Astrocyte (in vitro differentiated cells and primary cell): ENCODE results near the gene RGS11. TPM values are rescaled to one million over a fixed set of nuclear protein-coding genes. Genes with fewer than 3 reads are reported as not detected.
A peak's percentile ranks its signal among the peaks of the same experiment; 100 is the strongest.

ENCODE experiments used
- DNase-seq: peaks from one replicate; pipeline ENCODE4 v3.0.0-alpha.2; 2010; ENCODE audit warnings: low read depth
- FAIRE-seq: peaks from 2 replicates; lab custom pipeline; 2011; peaks lifted over from hg19 to GRCh38; lab: Jason Lieb, UNC
- H2AFZ ChIP-seq: 2 replicates; pipeline ENCODE4 v1.6.0; 2012; ENCODE audit warnings: low read depth, low read length, inconsistent platforms
- H3K27ac ChIP-seq: 2 replicates; pipeline ENCODE4 v1.5.1; 2011; ENCODE audit warnings: low read depth, low read length, inconsistent platforms
- H3K27me3 ChIP-seq: 2 replicates; pipeline ENCODE4 v1.6.0; 2011; ENCODE audit warnings: low read length, inconsistent platforms; ENCODE audit not compliant: insufficient read depth
- H3K36me3 ChIP-seq: 2 replicates; pipeline ENCODE4 v1.5.1; 2011; ENCODE audit warnings: low read length, inconsistent platforms; ENCODE audit not compliant: insufficient read depth
- H3K4me1 ChIP-seq: 2 replicates; pipeline ENCODE4 v1.5.1; 2011; ENCODE audit warnings: low read length, inconsistent platforms; ENCODE audit not compliant: insufficient read depth
- H3K4me2 ChIP-seq: 2 replicates; pipeline ENCODE4 v1.6.0; 2012; ENCODE audit warnings: low read length, inconsistent platforms
- H3K4me3 ChIP-seq: 2 replicates; pipeline ENCODE4 v1.5.1; 2011; ENCODE audit warnings: low read depth, mild to moderate bottlenecking, low read length, inconsistent platforms; ENCODE audit not compliant: insufficient read depth
- H3K79me2 ChIP-seq: 2 replicates; pipeline ENCODE4 v1.6.0; 2012; ENCODE audit warnings: mild to moderate bottlenecking, low read length, inconsistent platforms; ENCODE audit not compliant: insufficient read depth
- H3K9ac ChIP-seq: 2 replicates; pipeline ENCODE4 v1.6.0; 2012; ENCODE audit warnings: mild to moderate bottlenecking, low read length, inconsistent platforms
- H3K9me3 ChIP-seq: 2 replicates; pipeline ENCODE4 v1.5.1; 2012; ENCODE audit warnings: low read depth, mild to moderate bottlenecking, low read length, inconsistent platforms; ENCODE audit not compliant: insufficient read depth
- H4K20me1 ChIP-seq: 2 replicates; pipeline ENCODE4 v1.6.0; 2012; ENCODE audit warnings: low read length, inconsistent platforms; ENCODE audit not compliant: insufficient read depth
- H3K27ac Mint-ChIP-seq: one replicate; pipeline ENCODE4 v1.8.0; 2021; ENCODE audit warnings: mild to moderate bottlenecking, mixed read lengths; ENCODE audit not compliant: unreplicated experiment
- H3K27me3 Mint-ChIP-seq: one replicate; pipeline ENCODE4 v1.8.0; 2021; ENCODE audit warnings: low read depth, mixed read lengths; ENCODE audit not compliant: unreplicated experiment
- H3K36me3 Mint-ChIP-seq: one replicate; pipeline ENCODE4 v1.8.0; 2021; ENCODE audit warnings: low read depth, mixed read lengths; ENCODE audit not compliant: unreplicated experiment
- H3K4me1 Mint-ChIP-seq: one replicate; pipeline ENCODE4 v1.8.0; 2021; ENCODE audit warnings: low read depth, mixed read lengths; ENCODE audit not compliant: unreplicated experiment
- H3K4me3 Mint-ChIP-seq: one replicate; pipeline ENCODE4 v1.8.0; 2021; ENCODE audit warnings: mild to moderate bottlenecking, moderate library complexity, mixed read lengths; ENCODE audit not compliant: unreplicated experiment
- H3K9me3 Mint-ChIP-seq: one replicate; pipeline ENCODE4 v1.8.0; 2021; ENCODE audit warnings: mild to moderate bottlenecking, mixed read lengths; ENCODE audit not compliant: unreplicated experiment
- EZH2 ChIP-seq: IDR thresholded peaks from 2 replicates; pipeline ENCODE4 v1.6.1; 2012; ENCODE audit warnings: mild to moderate bottlenecking, low read length, inconsistent platforms; ENCODE audit not compliant: insufficient read depth
- total RNA-seq: library from RNA; stranded (reverse); gene quantifications from 2 replicates; pipeline ENCODE4 v1.2.1, GENCODE V29; 2021
- TF ChIP-seq, protein P1 (sequence below): IDR thresholded peaks from 2 replicates; pipeline ENCODE4 v1.5.1; 2011; ENCODE audit warnings: low read depth, mild to moderate bottlenecking, inconsistent platforms, low read length, moderate library complexity; ENCODE audit not compliant: insufficient read depth

RGS11 gene
- total RNA-seq, 1 donor from 2014 or later, result 2.7 TPM

DNA sequence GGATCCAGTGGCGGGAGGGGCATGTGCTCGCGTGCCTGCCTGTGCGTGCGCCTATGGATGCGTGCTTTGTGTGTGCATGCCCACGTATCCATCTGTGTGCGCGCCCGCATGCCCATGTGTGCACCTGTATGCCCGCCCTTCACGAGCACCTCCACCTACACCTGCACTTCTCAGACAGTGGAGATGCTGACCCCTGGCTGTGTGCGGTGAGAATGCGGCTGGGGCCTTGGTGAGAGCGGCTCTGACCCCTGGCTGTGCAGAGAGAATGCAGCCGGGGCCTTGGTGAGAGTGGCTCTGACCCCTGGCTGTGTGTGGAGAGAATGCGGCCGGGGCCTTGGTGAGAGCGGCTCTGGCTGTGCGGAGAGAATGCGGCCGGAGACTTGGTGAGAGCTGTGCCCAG is 42.9 kb upstream of the RGS11 start:
- Histone ChIP-seq H3K4me2 (no peak overlapping the region), H4K20me1 (peaks cover 83% of the 10 kb centered on the region), H3K4me3 (no peak overlapping the region), H3K36me3 (no peaks in the 10 kb centered on the region), H3K27me3 (no peaks in the 10 kb centered on the region), H3K9me3 (no peaks in the 10 kb centered on the region), H3K9ac (no peak overlapping the region), H2AFZ (no peak overlapping the region), H3K79me2 (peaks cover 50% of the 10 kb centered on the region), H3K4me1 (no peaks in the 10 kb centered on the region), H3K27ac (no peak overlapping the region)
- FAIRE-seq, result no peak
- Mint-ChIP-seq H3K4me1 (no peaks in the 10 kb centered on the region), H3K27ac (no peak overlapping the region), H3K27me3 (no peaks in the 10 kb centered on the region), H3K36me3 (peaks cover 8% of the 10 kb centered on the region), H3K9me3 (no peaks in the 10 kb centered on the region), H3K4me3 (no peak overlapping the region)
- no peak for DNase-seq
- no peak for TF ChIP-seq EZH2
- TF ChIP-seq, protein P1, sequence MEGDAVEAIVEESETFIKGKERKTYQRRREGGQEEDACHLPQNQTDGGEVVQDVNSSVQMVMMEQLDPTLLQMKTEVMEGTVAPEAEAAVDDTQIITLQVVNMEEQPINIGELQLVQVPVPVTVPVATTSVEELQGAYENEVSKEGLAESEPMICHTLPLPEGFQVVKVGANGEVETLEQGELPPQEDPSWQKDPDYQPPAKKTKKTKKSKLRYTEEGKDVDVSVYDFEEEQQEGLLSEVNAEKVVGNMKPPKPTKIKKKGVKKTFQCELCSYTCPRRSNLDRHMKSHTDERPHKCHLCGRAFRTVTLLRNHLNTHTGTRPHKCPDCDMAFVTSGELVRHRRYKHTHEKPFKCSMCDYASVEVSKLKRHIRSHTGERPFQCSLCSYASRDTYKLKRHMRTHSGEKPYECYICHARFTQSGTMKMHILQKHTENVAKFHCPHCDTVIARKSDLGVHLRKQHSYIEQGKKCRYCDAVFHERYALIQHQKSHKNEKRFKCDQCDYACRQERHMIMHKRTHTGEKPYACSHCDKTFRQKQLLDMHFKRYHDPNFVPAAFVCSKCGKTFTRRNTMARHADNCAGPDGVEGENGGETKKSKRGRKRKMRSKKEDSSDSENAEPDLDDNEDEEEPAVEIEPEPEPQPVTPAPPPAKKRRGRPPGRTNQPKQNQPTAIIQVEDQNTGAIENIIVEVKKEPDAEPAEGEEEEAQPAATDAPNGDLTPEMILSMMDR, result no peak

DNA sequence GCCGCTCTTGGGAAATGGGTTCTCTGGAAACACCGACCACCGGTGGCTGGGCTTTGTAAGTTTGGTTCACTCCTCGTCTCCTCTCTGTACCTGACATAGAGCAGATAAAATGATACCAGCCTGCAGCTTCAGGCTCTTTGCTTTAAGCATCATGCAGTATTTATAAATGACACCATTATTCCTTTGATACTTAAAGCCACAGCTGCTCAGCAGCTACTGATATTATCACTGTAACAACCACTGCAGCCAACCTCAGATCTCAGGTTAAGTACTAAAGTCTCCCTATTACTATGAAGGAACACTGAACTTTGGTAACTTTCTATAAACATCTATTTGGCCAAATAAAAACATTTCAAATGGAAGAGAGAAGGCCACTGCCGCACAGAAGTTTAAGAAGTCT is 41.8 kb upstream of the RGS11 start:
- peaks cover 47% of the 10 kb centered on the region for H3K79me2 ChIP-seq
- DNase-seq, result no peak
- no peaks in the 10 kb centered on the region for H3K9me3 ChIP-seq
- peaks cover 12% of the 10 kb centered on the region for H3K36me3 Mint-ChIP-seq
- H4K20me1 ChIP-seq, result peaks cover 87% of the 10 kb centered on the region
- H3K9me3 Mint-ChIP-seq, result no peaks in the 10 kb centered on the region
- no peak overlapping the region for H3K4me3 ChIP-seq
- H3K27me3 Mint-ChIP-seq, result no peaks in the 10 kb centered on the region
- no peak overlapping the region for H3K27ac Mint-ChIP-seq
- no peak overlapping the region for H3K9ac ChIP-seq
- no peaks in the 10 kb centered on the region for H3K36me3 ChIP-seq
- H3K4me1 ChIP-seq, result no peaks in the 10 kb centered on the region
- no peak for FAIRE-seq
- no peaks in the 10 kb centered on the region for H3K4me1 Mint-ChIP-seq
- no peak overlapping the region for H3K27ac ChIP-seq
- TF ChIP-seq, protein P1, result no peak
- TF ChIP-seq EZH2, result no peak
- H2AFZ ChIP-seq, result no peak overlapping the region
- H3K27me3 ChIP-seq, result no peaks in the 10 kb centered on the region
- no peak overlapping the region for H3K4me3 Mint-ChIP-seq
- H3K4me2 ChIP-seq, result no peak overlapping the region

DNA sequence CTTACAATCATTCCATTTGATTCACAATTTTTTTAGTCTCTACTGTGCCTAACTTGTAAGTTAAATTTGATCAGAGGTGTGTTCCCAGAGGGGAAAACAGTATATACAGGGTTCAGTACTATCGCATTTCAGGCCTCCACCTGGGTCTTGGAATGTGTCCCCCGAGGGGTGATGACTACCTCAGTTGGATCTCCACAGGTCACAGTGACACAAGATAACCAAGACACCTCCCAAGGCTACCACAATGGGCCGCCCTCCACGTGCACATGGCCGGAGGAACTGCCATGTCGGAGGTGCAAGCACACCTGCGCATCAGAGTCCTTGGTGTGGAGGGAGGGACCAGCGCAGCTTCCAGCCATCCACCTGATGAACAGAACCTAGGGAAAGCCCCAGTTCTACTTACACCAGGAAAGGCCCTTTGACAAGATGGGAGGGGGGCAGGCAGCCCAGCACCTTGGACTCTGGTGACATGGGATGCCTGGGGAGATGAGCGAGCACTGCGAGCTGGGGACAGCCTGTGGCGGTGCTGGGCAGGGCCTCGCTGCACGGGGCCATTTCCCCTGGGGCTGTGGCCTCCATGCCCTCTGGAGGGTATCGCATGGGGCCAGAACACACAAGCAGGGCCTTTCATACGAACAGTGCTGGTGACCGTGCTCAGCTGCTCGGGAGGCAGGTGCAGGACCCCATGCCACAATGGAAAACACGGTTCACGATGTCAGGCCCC is 41.2 kb upstream of the RGS11 start:
- H3K27ac Mint-ChIP-seq, result peak overlapping the region; percentile 41
- Histone ChIP-seq H3K27ac (no peak overlapping the region), H3K79me2 (peaks cover 46% of the 10 kb centered on the region), H3K9me3 (no peaks in the 10 kb centered on the region), H2AFZ (no peak overlapping the region), H3K4me1 (no peaks in the 10 kb centered on the region), H3K4me2 (no peak overlapping the region), H4K20me1 (peaks cover 87% of the 10 kb centered on the region), H3K4me3 (no peak overlapping the region), H3K27me3 (no peaks in the 10 kb centered on the region), H3K9ac (no peak overlapping the region), H3K36me3 (no peaks in the 10 kb centered on the region)
- FAIRE-seq (no peak), DNase-seq (no peak)
- no peaks in the 10 kb centered on the region for H3K4me1 Mint-ChIP-seq
- H3K36me3 Mint-ChIP-seq, result peaks cover 12% of the 10 kb centered on the region
- no peak for TF ChIP-seq EZH2
- H3K9me3 Mint-ChIP-seq, result no peaks in the 10 kb centered on the region
- H3K4me3 Mint-ChIP-seq, result no peak overlapping the region
- H3K27me3 Mint-ChIP-seq, result no peaks in the 10 kb centered on the region
